ENCODE results near the gene EML4.

- TF ChIP-seq CTCF (conservative IDR thresholded peaks at IDR 0.05; ENCODE audit: low read depth, low read length) (no peak), EZH2 (IDR thresholded peaks at IDR 0.05; ENCODE audit: borderline replicate concordance, low read depth, low read length, poor library complexity, severe bottlenecking) (no peak)
Measured at GRCh38 chr2:42368817-42369531, 199.8 kb downstream of the EML4 start.

All from A673 (cell line).